ENCODE measurements around the gene TNRC6C.
A peak's percentile ranks its signal among the peaks of the same experiment; 100 is the strongest.

- TF ChIP-seq POLR2A (IDR thresholded peaks at IDR 0.05; ENCODE audit: low read length) (peak; percentile 46), GATA1 (IDR thresholded peaks at IDR 0.05; ENCODE audit: low read depth, low read length) (no peak)
These were observed 33.7 kb upstream of the TNRC6C start for GRCh38 chr17:77924757-77925336.

All from erythroblast (primary cell).